ENCODE measurements around the gene TNIP1.

GRCh38 chr5:151012862-151013261 lies 68.0 kb downstream of the TNIP1 start:
- TF ChIP-seq CTCF (IDR thresholded peaks at IDR 0.05) = no peak
- no peak for TF ChIP-seq POLR2A (IDR thresholded peaks at IDR 0.05)

Measured in testis (tissue), 2 donors.